Testis (tissue), 2 donors: ENCODE measurements around the gene OBSCN.

Experiments
- POLR2A ChIP-seq: fragments of 450-650 bp; IDR thresholded peaks from one replicate; pipeline ENCODE4 v1.6.1; 2017; ENCODE audit warnings: antibody characterized with exemption, mild to moderate bottlenecking, moderate library complexity
- TF ChIP-seq, protein P1 (sequence below), 3 experiments: fragments of 450-650 bp in 2 of 3; fragments of 200-600 bp in 1 of 3; sonication (generic) in 1 of 3; IDR thresholded peaks; one replicate each; pipeline ENCODE4 v1.5.1; 2016 to 2019; ENCODE audit warnings: antibody characterized with exemption in 3 of 3, mild to moderate bottlenecking in 2 of 3, moderate library complexity in 1 of 3

DNA sequence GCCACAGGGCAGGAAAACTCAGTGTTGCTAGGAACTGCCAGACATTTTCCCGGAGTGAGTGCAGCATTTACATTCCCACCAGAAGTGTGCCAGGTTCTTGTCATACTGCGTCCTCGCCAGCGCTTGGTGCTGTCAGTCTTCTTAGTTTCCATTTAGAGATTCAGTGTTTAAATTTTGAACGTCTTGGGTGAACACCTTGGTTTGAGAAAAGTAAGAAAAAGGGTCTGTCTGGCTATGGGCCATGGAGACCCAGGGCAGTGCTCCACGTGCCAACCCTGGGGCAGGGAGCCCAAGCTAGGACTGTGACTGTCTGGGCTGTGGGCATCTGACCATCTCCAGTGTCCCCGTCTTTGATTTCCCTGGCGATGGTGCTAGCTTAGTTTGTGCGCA, 26.2 kb upstream of the OBSCN start:
- TF ChIP-seq, protein P1, sequence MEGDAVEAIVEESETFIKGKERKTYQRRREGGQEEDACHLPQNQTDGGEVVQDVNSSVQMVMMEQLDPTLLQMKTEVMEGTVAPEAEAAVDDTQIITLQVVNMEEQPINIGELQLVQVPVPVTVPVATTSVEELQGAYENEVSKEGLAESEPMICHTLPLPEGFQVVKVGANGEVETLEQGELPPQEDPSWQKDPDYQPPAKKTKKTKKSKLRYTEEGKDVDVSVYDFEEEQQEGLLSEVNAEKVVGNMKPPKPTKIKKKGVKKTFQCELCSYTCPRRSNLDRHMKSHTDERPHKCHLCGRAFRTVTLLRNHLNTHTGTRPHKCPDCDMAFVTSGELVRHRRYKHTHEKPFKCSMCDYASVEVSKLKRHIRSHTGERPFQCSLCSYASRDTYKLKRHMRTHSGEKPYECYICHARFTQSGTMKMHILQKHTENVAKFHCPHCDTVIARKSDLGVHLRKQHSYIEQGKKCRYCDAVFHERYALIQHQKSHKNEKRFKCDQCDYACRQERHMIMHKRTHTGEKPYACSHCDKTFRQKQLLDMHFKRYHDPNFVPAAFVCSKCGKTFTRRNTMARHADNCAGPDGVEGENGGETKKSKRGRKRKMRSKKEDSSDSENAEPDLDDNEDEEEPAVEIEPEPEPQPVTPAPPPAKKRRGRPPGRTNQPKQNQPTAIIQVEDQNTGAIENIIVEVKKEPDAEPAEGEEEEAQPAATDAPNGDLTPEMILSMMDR (IDR thresholded peaks at IDR 0.05), result no peak
- TF ChIP-seq POLR2A, result no peak
